Measurements from ENCODE around the gene TENM4. TPM values are rescaled to one million over a fixed set of nuclear protein-coding genes. Genes with fewer than 3 reads are reported as not detected.

TENM4 gene
- polyA plus RNA-seq, 1 experiment: 5.5 TPM

DNA sequence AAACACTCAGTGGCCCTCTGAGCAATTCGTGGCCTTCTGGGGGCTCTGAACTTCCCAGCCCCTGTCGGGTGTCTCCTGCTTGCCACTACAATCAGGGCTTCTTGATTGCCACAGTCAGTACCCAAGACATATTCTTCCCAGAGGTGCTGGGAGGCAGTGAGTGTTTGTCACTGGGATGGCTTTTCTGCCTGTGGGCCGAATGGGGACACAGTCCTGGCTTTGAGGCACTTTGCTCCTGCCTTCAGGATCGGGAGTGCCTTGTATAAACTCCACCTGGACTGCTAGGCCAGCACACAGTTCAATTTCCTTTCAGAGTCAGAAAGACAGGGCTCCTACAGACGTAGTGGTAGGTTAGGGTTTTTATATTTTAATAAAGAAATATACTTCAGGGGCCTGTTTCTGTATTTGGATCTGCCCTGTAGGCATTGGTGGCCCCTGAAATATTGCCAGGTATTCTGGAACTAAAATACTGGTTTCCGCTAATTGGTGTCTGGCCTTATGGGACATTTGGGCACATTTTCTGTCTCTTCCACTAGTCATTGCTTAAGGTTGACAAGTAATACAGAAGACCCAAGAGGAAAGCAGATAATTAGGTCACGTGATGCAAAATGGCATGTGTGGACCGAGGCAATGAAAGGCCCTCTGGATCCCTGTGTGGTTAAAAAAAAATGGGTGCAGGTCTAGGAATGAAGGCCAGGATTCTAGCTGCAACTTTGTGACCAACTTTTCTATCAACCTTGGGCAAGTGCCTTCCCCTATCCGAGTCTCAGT is 767.8 kb downstream of the TENM4 start:
- Histone ChIP-seq H3K27me3 (ENCODE audit: control insufficient read depth, insufficient read depth, low read length) (no peaks in the 10 kb centered on the region), H3K9me3 (ENCODE audit: control insufficient read depth, insufficient read depth, low read length) (peaks cover 3% of the 10 kb centered on the region; the same call in 1 of the 2 replicates), H3K4me3 (ENCODE audit: low read depth, low read length) (no peak overlapping the region), H3K27ac (ENCODE audit: low read depth, low read length) (no peak overlapping the region)
- POLR2A ChIA-PET: no interaction called here
- CTCF ChIA-PET: no interaction called here
- TF ChIP-seq, protein P1, sequence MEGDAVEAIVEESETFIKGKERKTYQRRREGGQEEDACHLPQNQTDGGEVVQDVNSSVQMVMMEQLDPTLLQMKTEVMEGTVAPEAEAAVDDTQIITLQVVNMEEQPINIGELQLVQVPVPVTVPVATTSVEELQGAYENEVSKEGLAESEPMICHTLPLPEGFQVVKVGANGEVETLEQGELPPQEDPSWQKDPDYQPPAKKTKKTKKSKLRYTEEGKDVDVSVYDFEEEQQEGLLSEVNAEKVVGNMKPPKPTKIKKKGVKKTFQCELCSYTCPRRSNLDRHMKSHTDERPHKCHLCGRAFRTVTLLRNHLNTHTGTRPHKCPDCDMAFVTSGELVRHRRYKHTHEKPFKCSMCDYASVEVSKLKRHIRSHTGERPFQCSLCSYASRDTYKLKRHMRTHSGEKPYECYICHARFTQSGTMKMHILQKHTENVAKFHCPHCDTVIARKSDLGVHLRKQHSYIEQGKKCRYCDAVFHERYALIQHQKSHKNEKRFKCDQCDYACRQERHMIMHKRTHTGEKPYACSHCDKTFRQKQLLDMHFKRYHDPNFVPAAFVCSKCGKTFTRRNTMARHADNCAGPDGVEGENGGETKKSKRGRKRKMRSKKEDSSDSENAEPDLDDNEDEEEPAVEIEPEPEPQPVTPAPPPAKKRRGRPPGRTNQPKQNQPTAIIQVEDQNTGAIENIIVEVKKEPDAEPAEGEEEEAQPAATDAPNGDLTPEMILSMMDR (IDR thresholded peaks at IDR 0.05; ENCODE audit: low read depth, low read length): no peak
- no peak for DNase-seq (ENCODE audit: low read depth, low spot score)

DNA sequence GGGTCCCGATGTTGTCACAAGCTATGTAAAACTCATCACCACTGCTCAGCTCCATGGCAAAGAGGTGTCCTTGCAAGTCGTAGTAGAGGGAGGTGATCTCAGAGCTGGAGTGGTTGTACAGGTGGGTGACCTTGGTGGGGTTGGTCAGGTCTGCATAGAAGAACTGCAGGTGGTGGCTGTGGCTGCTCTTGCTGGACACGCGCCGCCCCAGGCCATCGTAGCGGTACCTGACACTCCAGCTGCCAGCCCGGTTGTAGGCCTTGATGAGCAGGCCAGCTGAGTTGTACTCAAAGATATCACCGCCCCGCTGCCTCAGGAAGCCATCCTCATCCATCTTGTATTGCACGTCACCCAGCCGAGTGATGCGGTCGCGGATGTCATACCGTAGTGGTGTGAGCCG is 771.6 kb downstream of the TENM4 start:
- DNase-seq (ENCODE audit: low read depth, low spot score): no peak
- H3K27ac ChIP-seq (ENCODE audit: low read depth, low read length): no peak overlapping the region
- POLR2A ChIA-PET: no interaction called here
- H3K27me3 ChIP-seq (ENCODE audit: control insufficient read depth, insufficient read depth, low read length): no peaks in the 10 kb centered on the region
- CTCF ChIA-PET: no interaction called here
- TF ChIP-seq, protein P1 (IDR thresholded peaks at IDR 0.05; ENCODE audit: low read depth, low read length): no peak
- H3K4me3 ChIP-seq (ENCODE audit: low read depth, low read length): no peak overlapping the region
- H3K9me3 ChIP-seq (ENCODE audit: control insufficient read depth, insufficient read depth, low read length): no peaks in the 10 kb centered on the region

DNA sequence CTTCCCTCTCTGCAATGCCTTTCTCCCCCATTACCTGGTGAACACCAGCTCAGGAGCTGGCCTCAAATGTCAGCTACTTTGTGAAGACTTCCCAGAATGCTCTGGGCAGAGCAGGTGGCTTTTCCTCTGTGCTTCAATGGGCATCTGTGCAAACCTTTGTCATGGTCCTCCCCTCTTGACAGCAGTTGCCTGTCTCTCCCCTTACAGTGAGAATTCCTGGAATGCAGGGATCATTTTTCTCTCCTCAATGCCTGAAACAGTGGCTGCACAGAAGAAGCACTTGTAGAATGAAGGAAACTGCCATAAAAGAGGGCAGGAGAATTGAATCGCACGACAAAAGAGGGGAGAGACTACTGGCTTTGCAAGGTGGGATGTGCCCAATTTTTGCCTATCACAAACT is 773.4 kb downstream of the TENM4 start:
- H3K27ac ChIP-seq (ENCODE audit: low read depth, low read length): no peak overlapping the region
- TF ChIP-seq, protein P1 (IDR thresholded peaks at IDR 0.05; ENCODE audit: low read depth, low read length): no peak

GRCh38 chr11:78666675-78667160 is 774.1 kb downstream of the TENM4 start:
- no peak overlapping the region for H3K4me3 ChIP-seq (ENCODE audit: low read depth, low read length)
- no peaks in the 10 kb centered on the region for H3K9me3 ChIP-seq (ENCODE audit: control insufficient read depth, insufficient read depth, low read length)
- ChIA-PET POLR2A (no interaction called here), CTCF (interaction anchor here (1.2 kb wide), 1 partner anchor 21 kb away, joined by 3 read pairs; no protein-coding TSS in a partner anchor)
- H3K27me3 ChIP-seq (ENCODE audit: control insufficient read depth, insufficient read depth, low read length): no peaks in the 10 kb centered on the region
- no peak for DNase-seq (ENCODE audit: low read depth, low spot score)
- peak overlapping the region; percentile 21 for H3K27ac ChIP-seq (ENCODE audit: low read depth, low read length)
- TF ChIP-seq, protein P1 (IDR thresholded peaks at IDR 0.05; ENCODE audit: low read depth, low read length): no peak

More for the DNA sequence above, 773.4 kb downstream of the TENM4 start:
- no peaks in the 10 kb centered on the region for H3K9me3 ChIP-seq (ENCODE audit: control insufficient read depth, insufficient read depth, low read length)
- no peak overlapping the region for H3K4me3 ChIP-seq (ENCODE audit: low read depth, low read length)
- CTCF ChIA-PET: interaction anchor here (1.2 kb wide), 1 partner anchor 22 kb away, joined by 3 read pairs; no protein-coding TSS in a partner anchor
- no peak for DNase-seq (ENCODE audit: low read depth, low spot score)
- no peaks in the 10 kb centered on the region for H3K27me3 ChIP-seq (ENCODE audit: control insufficient read depth, insufficient read depth, low read length)
- POLR2A ChIA-PET: no interaction called here

DNA sequence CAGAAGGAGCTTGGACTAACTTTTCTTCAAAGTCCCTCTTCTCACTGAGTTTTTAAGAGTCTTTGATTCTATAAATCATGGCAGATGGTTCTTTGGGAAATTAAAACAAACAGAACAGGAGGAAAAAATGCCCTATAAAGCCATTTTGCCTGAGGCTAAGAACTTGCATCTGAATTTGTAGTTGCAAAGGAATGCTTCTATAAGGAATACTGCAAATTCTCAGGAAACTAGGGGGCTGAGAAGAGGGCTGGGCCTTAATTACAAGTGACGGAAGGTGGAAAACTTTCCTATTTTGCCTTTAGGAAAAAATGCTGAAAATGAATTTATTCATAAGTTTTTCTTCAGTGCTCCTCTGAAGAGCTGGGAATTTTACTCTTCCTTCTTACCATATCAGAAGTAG is 776.2 kb downstream of the TENM4 start:
- no peaks in the 10 kb centered on the region for H3K27me3 ChIP-seq (ENCODE audit: control insufficient read depth, insufficient read depth, low read length)
- no peak overlapping the region for H3K4me3 ChIP-seq (ENCODE audit: low read depth, low read length)
- TF ChIP-seq, protein P1 (IDR thresholded peaks at IDR 0.05; ENCODE audit: low read depth, low read length): no peak
- no peak for DNase-seq (ENCODE audit: low read depth, low spot score)
- POLR2A ChIA-PET: no interaction called here
- H3K9me3 ChIP-seq (ENCODE audit: control insufficient read depth, insufficient read depth, low read length): no peaks in the 10 kb centered on the region
- H3K27ac ChIP-seq (ENCODE audit: low read depth, low read length): no peak overlapping the region
- CTCF ChIA-PET: interaction anchor here (0.7 to 2.6 kb wide), 4 partner anchors 17 to 830 kb away, joined by 3 to 12 read pairs (median 3); no protein-coding TSS in a partner anchor
